Measurements from ENCODE around the gene SYNE3. TPM values are rescaled to one million over a fixed set of nuclear protein-coding genes. Genes with fewer than 3 reads are reported as not detected.

The SYNE3 gene
- total and polyA plus RNA-seq, 4 donors: 0.47 to 9.0 (median 4.7) TPM

DNA sequence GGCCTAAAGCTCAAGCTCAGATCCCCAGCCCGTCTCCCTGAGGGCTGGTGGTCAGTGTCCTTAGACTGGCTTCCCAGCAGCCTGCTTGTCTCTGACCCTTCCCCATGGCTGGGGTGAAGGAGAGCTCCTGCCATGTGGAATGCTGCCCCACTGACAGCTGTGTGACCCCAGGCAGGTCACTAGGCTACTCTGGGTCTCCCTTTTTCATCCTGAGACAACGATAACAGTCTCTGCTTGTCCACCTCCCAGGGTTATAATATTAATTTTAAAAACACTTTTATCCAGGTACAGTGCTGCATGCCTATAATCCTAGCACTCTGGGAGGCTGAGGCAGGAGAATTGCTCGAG is 47.3 kb downstream of the SYNE3 start:
- Histone ChIP-seq H3K27ac (ENCODE audit: low read depth in 1 of 2, low read length in 2 of 2) (no peak overlapping the region), H3K36me3 (ENCODE audit: control insufficient read depth in 4 of 4, insufficient read depth in 3 of 4, low read depth in 1 of 4, low read length in 3 of 4) (peaks cover 0 to 64% (median 21%) of the 10 kb centered on the region in 4 donors), H3K4me1 (ENCODE audit: control insufficient read depth in 4 of 4, insufficient read depth in 4 of 4, low read length in 3 of 4) (no peaks in the 10 kb centered on the region), H3K9ac (ENCODE audit: low read depth in 1 of 2, low read length in 2 of 2) (no peak overlapping the region), H3K9me3 (ENCODE audit: control insufficient read depth in 4 of 4, low read length in 3 of 4) (no peaks in the 10 kb centered on the region), H3K27me3 (ENCODE audit: control insufficient read depth in 4 of 4, insufficient read depth in 4 of 4, low read length in 3 of 4) (no peaks in the 10 kb centered on the region), H3K4me3 (ENCODE audit: low read depth in 1 of 3, low read length in 3 of 3) (no peak overlapping the region)
- no peak for DNase-seq (ENCODE audit: low spot score)
- no peak for TF ChIP-seq TAF1 (conservative IDR thresholded peaks at IDR 0.05)
- no peak for TF ChIP-seq HNF4G (IDR thresholded peaks at IDR 0.05)
- WGBS: 78% methylated on average over 3 of the region's 3 CpGs

DNA sequence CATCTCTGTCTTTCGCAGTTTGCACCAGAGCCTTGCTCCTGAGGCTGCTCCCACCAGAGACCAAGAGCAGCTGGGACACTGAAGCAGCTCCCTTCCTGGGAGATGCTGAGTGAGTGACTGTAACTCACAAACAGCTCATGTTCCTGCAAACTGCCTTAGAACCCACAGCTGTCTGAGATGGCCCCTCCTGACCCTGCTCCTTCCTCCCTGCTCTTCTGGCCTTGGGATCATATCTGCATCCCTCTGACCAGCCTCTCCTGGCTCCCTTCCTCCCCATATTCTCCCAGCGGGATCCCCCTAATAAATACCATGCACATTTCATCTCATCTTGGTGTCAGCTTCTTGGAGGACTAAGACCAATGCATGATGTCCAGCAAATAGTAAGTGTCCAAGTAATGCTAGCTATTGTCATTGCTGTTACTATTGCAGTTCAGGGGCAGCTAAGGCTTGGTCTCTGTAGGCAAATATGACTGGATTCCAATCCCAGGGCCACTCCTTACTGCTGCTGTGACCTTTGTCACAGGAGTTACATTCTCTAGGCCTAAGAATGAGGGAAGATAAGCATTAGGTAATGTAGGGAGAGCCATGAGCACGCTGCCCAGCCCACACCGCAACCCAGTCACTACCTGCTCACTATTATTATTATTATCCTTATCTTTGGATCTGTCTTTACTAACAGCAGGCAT is 47.9 kb downstream of the SYNE3 start:
- no peaks in the 10 kb centered on the region for H3K9me3 ChIP-seq (ENCODE audit: control insufficient read depth in 4 of 4, low read length in 3 of 4)
- H3K9ac ChIP-seq (ENCODE audit: low read depth in 1 of 2, low read length in 2 of 2): no peak overlapping the region
- WGBS: 85% methylated on average over 4 of the region's 4 CpGs
- H3K27me3 ChIP-seq (ENCODE audit: control insufficient read depth in 4 of 4, insufficient read depth in 4 of 4, low read length in 3 of 4): no peaks in the 10 kb centered on the region
- no peak overlapping the region for H3K27ac ChIP-seq (ENCODE audit: low read depth in 1 of 2, low read length in 2 of 2)
- H3K4me1 ChIP-seq (ENCODE audit: control insufficient read depth in 4 of 4, insufficient read depth in 4 of 4, low read length in 3 of 4): no peaks in the 10 kb centered on the region
- H3K36me3 ChIP-seq (ENCODE audit: control insufficient read depth in 4 of 4, insufficient read depth in 3 of 4, low read depth in 1 of 4, low read length in 3 of 4): peaks cover 0 to 58% (median 18%) of the 10 kb centered on the region in 4 donors
- H3K4me3 ChIP-seq (ENCODE audit: low read depth in 1 of 3, low read length in 3 of 3): no peak overlapping the region
- no peak for DNase-seq (ENCODE audit: low spot score)
- TF ChIP-seq, protein P1, sequence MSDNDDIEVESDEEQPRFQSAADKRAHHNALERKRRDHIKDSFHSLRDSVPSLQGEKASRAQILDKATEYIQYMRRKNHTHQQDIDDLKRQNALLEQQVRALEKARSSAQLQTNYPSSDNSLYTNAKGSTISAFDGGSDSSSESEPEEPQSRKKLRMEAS (IDR thresholded peaks at IDR 0.05): no peak
- TF ChIP-seq GABPA (IDR thresholded peaks at IDR 0.05 in 1 of 2, conservative IDR thresholded peaks at IDR 0.05 in 1 of 2) (no peak), HNF4G (IDR thresholded peaks at IDR 0.05) (no peak), FOXA1 (IDR thresholded peaks at IDR 0.05) (no peak), SP1 (IDR thresholded peaks at IDR 0.05) (no peak), FOXA2 (IDR thresholded peaks at IDR 0.05) (no peak), HNF4A (conservative IDR thresholded peaks at IDR 0.05) (no peak), YY1 (IDR thresholded peaks at IDR 0.05) (no peak), NR2F2 (IDR thresholded peaks at IDR 0.05) (no peak), TAF1 (conservative IDR thresholded peaks at IDR 0.05) (no peak), JUND (IDR thresholded peaks at IDR 0.05) (no peak)
- TF ChIP-seq, protein P2, sequence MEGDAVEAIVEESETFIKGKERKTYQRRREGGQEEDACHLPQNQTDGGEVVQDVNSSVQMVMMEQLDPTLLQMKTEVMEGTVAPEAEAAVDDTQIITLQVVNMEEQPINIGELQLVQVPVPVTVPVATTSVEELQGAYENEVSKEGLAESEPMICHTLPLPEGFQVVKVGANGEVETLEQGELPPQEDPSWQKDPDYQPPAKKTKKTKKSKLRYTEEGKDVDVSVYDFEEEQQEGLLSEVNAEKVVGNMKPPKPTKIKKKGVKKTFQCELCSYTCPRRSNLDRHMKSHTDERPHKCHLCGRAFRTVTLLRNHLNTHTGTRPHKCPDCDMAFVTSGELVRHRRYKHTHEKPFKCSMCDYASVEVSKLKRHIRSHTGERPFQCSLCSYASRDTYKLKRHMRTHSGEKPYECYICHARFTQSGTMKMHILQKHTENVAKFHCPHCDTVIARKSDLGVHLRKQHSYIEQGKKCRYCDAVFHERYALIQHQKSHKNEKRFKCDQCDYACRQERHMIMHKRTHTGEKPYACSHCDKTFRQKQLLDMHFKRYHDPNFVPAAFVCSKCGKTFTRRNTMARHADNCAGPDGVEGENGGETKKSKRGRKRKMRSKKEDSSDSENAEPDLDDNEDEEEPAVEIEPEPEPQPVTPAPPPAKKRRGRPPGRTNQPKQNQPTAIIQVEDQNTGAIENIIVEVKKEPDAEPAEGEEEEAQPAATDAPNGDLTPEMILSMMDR (IDR thresholded peaks at IDR 0.05; ENCODE audit: low read depth, low read length, missing input control): no peak
- TF ChIP-seq, protein P3, sequence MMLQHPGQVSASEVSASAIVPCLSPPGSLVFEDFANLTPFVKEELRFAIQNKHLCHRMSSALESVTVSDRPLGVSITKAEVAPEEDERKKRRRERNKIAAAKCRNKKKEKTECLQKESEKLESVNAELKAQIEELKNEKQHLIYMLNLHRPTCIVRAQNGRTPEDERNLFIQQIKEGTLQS (IDR thresholded peaks at IDR 0.05): no peak

DNA sequence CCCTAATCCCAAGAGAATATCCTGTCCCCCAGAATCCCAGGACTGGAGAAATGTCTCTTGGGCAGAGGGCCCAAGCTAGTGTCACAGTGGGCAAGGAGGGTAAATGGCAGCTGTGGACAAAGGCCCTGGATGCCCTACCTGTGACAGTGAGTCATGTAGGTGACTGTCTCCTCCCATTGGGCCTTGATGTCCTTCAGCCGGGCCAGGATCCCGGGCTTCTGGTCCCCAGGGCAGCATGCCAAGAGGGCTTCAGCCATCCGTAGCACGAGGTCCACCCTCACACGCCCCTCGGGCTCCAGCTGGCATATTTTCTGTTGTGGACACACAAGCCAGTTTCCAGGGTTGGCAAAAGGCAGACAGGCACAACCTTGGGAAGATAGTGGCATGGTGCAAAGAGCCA is 48.8 kb downstream of the SYNE3 start:
- TF ChIP-seq FOXA2 (IDR thresholded peaks at IDR 0.05) (no peak), JUND (IDR thresholded peaks at IDR 0.05) (no peak), HNF4G (IDR thresholded peaks at IDR 0.05) (no peak), EGR1 (IDR thresholded peaks at IDR 0.05; ENCODE audit: low read depth in 2 of 2) (no peak), NR2F2 (IDR thresholded peaks at IDR 0.05) (no peak), RAD21 (IDR thresholded peaks at IDR 0.05) (no peak), GABPA (IDR thresholded peaks at IDR 0.05 in 1 of 2, conservative IDR thresholded peaks at IDR 0.05 in 1 of 2) (no peak), RXRA (IDR thresholded peaks at IDR 0.05) (no peak)
- TF ChIP-seq, protein P3 (IDR thresholded peaks at IDR 0.05): no peak
- TF ChIP-seq, protein P4, sequence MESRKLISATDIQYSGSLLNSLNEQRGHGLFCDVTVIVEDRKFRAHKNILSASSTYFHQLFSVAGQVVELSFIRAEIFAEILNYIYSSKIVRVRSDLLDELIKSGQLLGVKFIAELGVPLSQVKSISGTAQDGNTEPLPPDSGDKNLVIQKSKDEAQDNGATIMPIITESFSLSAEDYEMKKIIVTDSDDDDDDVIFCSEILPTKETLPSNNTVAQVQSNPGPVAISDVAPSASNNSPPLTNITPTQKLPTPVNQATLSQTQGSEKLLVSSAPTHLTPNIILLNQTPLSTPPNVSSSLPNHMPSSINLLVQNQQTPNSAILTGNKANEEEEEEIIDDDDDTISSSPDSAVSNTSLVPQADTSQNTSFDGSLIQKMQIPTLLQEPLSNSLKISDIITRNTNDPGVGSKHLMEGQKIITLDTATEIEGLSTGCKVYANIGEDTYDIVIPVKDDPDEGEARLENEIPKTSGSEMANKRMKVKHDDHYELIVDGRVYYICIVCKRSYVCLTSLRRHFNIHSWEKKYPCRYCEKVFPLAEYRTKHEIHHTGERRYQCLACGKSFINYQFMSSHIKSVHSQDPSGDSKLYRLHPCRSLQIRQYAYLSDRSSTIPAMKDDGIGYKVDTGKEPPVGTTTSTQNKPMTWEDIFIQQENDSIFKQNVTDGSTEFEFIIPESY (IDR thresholded peaks at IDR 0.05): no peak
- TF ChIP-seq, protein P1 (IDR thresholded peaks at IDR 0.05): no peak
- TF ChIP-seq, protein P5, sequence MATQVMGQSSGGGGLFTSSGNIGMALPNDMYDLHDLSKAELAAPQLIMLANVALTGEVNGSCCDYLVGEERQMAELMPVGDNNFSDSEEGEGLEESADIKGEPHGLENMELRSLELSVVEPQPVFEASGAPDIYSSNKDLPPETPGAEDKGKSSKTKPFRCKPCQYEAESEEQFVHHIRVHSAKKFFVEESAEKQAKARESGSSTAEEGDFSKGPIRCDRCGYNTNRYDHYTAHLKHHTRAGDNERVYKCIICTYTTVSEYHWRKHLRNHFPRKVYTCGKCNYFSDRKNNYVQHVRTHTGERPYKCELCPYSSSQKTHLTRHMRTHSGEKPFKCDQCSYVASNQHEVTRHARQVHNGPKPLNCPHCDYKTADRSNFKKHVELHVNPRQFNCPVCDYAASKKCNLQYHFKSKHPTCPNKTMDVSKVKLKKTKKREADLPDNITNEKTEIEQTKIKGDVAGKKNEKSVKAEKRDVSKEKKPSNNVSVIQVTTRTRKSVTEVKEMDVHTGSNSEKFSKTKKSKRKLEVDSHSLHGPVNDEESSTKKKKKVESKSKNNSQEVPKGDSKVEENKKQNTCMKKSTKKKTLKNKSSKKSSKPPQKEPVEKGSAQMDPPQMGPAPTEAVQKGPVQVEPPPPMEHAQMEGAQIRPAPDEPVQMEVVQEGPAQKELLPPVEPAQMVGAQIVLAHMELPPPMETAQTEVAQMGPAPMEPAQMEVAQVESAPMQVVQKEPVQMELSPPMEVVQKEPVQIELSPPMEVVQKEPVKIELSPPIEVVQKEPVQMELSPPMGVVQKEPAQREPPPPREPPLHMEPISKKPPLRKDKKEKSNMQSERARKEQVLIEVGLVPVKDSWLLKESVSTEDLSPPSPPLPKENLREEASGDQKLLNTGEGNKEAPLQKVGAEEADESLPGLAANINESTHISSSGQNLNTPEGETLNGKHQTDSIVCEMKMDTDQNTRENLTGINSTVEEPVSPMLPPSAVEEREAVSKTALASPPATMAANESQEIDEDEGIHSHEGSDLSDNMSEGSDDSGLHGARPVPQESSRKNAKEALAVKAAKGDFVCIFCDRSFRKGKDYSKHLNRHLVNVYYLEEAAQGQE (IDR thresholded peaks at IDR 0.05): no peak
- Histone ChIP-seq H3K9ac (ENCODE audit: low read depth in 1 of 2, low read length in 2 of 2) (no peak overlapping the region), H3K27ac (ENCODE audit: low read depth in 1 of 2, low read length in 2 of 2) (no peak overlapping the region), H3K9me3 (ENCODE audit: control insufficient read depth in 4 of 4, low read length in 3 of 4) (no peaks in the 10 kb centered on the region), H3K36me3 (ENCODE audit: control insufficient read depth in 4 of 4, insufficient read depth in 3 of 4, low read depth in 1 of 4, low read length in 3 of 4) (peaks cover 0 to 54% (median 15%) of the 10 kb centered on the region in 4 donors), H3K27me3 (ENCODE audit: control insufficient read depth in 4 of 4, insufficient read depth in 4 of 4, low read length in 3 of 4) (no peaks in the 10 kb centered on the region), H3K4me1 (ENCODE audit: control insufficient read depth in 4 of 4, insufficient read depth in 4 of 4, low read length in 3 of 4) (peaks cover 0 to 3% (median 0%) of the 10 kb centered on the region in 4 donors), H3K4me3 (ENCODE audit: low read depth in 1 of 3, low read length in 3 of 3) (no peak overlapping the region)
- WGBS: 65% methylated on average over 6 of the region's 6 CpGs
- DNase-seq (ENCODE audit: low spot score): no peak

All from liver (tissue), 9 donors.